MCF 10A (cell line): ENCODE data around the gene SCUBE3. TPM values are rescaled to one million over a fixed set of nuclear protein-coding genes. Genes with fewer than 3 reads are reported as not detected.
A peak's percentile ranks its signal among the peaks of the same experiment; 100 is the strongest.

Experiments
- BruUV-seq: library from RNA; stranded (reverse); fragments of 400-500 nt; replicated peaks from 2 replicates; lab custom pipeline; 2021; lab: Mats Ljungman, UMichigan
- CTCF ChIA-PET: fragments of 300-600 bp; sonication (Branson Sonifier 250); formaldehyde crosslinking; extraction: SDS; loops from one replicate; lab custom pipeline; 2021; ENCODE audit warnings: antibody characterized with exemption, inconsistent platforms; lab: Yijun Ruan, JAX
- POLR2A ChIA-PET: fragments of 300-600, 350-650 bp; sonication (Branson Sonifier 250); formaldehyde crosslinking; extraction: SDS; loops from one replicate; lab custom pipeline; 2020; ENCODE audit warnings: antibody characterized with exemption, inconsistent platforms; lab: Yijun Ruan, JAX
- DNase-seq: peaks from one replicate; pipeline ENCODE4 v3.0.0-alpha.2; 2018; ENCODE audit not compliant: unreplicated experiment
- H3K27ac Mint-ChIP-seq: one replicate; pipeline ENCODE4 v1.8.0; 2022; ENCODE audit warnings: mild to moderate bottlenecking, low read depth, mixed read lengths; ENCODE audit not compliant: unreplicated experiment
- H3K27me3 Mint-ChIP-seq: one replicate; pipeline ENCODE4 v1.8.0; 2022; ENCODE audit warnings: mixed read lengths; ENCODE audit not compliant: insufficient read depth, unreplicated experiment
- H3K36me3 Mint-ChIP-seq: one replicate; pipeline ENCODE4 v1.8.0; 2022; ENCODE audit warnings: mild to moderate bottlenecking, moderate library complexity, mixed read lengths; ENCODE audit not compliant: insufficient read depth, unreplicated experiment
- H3K4me1 Mint-ChIP-seq: one replicate; pipeline ENCODE4 v1.8.0; 2022; ENCODE audit warnings: mixed read lengths; ENCODE audit not compliant: insufficient read depth, unreplicated experiment
- H3K4me3 Mint-ChIP-seq: one replicate; pipeline ENCODE4 v1.8.0; 2022; ENCODE audit warnings: mild to moderate bottlenecking, moderate library complexity, mixed read lengths; ENCODE audit not compliant: unreplicated experiment
- H3K9me3 Mint-ChIP-seq: one replicate; pipeline ENCODE4 v1.8.0; 2022; ENCODE audit warnings: mixed read lengths; ENCODE audit not compliant: unreplicated experiment
- intact Hi-C: fragments of 100-400 bp; cut with micrococcal nuclease; formaldehyde crosslinking; loops from 2 replicates; pipeline ENCODE4 v1.14.1; 2022
- total RNA-seq: library from RNA; stranded (reverse); gene quantifications from 2 replicates; pipeline ENCODE4 v1.2.3, GENCODE V29; 2022
- TF ChIP-seq, protein P1 (sequence below): fragments of 200-600 bp; IDR thresholded peaks from one replicate; pipeline ENCODE4 v1.8.0; 2022; ENCODE audit warnings: antibody characterized with exemption, mild to moderate bottlenecking; ENCODE audit not compliant: unreplicated experiment

SCUBE3 gene
- total RNA-seq, 1 experiment from 2014 or later, result not detected

GRCh38 chr6:35170166-35170565 is 43.6 kb upstream of the SCUBE3 start:
- H3K27ac Mint-ChIP-seq, result no peak overlapping the region
- intact Hi-C loops, result no loop called here
- TF ChIP-seq, protein P1, sequence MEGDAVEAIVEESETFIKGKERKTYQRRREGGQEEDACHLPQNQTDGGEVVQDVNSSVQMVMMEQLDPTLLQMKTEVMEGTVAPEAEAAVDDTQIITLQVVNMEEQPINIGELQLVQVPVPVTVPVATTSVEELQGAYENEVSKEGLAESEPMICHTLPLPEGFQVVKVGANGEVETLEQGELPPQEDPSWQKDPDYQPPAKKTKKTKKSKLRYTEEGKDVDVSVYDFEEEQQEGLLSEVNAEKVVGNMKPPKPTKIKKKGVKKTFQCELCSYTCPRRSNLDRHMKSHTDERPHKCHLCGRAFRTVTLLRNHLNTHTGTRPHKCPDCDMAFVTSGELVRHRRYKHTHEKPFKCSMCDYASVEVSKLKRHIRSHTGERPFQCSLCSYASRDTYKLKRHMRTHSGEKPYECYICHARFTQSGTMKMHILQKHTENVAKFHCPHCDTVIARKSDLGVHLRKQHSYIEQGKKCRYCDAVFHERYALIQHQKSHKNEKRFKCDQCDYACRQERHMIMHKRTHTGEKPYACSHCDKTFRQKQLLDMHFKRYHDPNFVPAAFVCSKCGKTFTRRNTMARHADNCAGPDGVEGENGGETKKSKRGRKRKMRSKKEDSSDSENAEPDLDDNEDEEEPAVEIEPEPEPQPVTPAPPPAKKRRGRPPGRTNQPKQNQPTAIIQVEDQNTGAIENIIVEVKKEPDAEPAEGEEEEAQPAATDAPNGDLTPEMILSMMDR, result no peak
- no peak for DNase-seq
- ChIA-PET CTCF (interaction anchor here (0.6 kb wide), 1 partner anchor 8 kb away, joined by 3 read pairs; no protein-coding TSS in a partner anchor), POLR2A (no interaction called here)
- BruUV-seq, result no TSS peak
- H3K36me3 Mint-ChIP-seq, result no peaks in the 10 kb centered on the region
- peaks cover 8% of the 10 kb centered on the region for H3K9me3 Mint-ChIP-seq
- H3K4me1 Mint-ChIP-seq, result peaks cover 23% of the 10 kb centered on the region
- no peak overlapping the region for H3K4me3 Mint-ChIP-seq
- H3K27me3 Mint-ChIP-seq, result no peaks in the 10 kb centered on the region

GRCh38 chr6:35170891-35171290 is 42.9 kb upstream of the SCUBE3 start:
- TF ChIP-seq, protein P1, result no peak
- ChIA-PET POLR2A (no interaction called here), CTCF (no interaction called here)

DNA sequence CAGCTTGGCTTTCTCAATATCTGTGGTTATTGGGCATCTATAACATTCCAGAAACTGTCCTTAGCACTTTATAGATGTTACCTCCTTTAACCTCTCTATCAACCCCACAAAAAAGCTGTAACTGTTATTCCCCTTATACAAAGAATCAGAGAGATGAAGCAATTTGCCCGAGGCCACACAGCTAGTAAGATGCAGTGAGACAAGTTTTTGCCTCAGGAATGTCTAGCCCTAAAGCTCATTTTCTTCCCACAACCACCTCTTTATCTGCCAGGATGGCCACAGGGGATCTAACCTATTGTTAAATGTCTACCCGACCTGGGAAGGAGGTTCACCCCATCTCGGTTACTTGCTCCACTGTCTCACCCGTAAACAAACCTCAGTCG is 40.7 kb upstream of the SCUBE3 start:
- Mint-ChIP-seq H3K27ac (peak overlapping the region; percentile 47), H3K36me3 (no peaks in the 10 kb centered on the region), H3K27me3 (no peaks in the 10 kb centered on the region), H3K4me1 (peaks cover 15% of the 10 kb centered on the region), H3K9me3 (peaks cover 8% of the 10 kb centered on the region), H3K4me3 (no peak overlapping the region)
- CTCF ChIA-PET, result interaction anchor here (1.0 kb wide), 1 partner anchor 25 kb away, joined by 4 read pairs; no protein-coding TSS in a partner anchor
- POLR2A ChIA-PET, result interaction anchor here (0.7 to 1.5 kb wide), 2 partner anchors 9 to 17 kb away, joined by 3 to 5 read pairs; no protein-coding TSS in a partner anchor
- intact Hi-C loops, result no loop called here
- BruUV-seq, result no TSS peak
- TF ChIP-seq, protein P1, result no peak
- DNase-seq, result no peak

More at GRCh38 chr6:35170891-35171290, 42.9 kb upstream of the SCUBE3 start:
- Mint-ChIP-seq H3K4me3 (no peak overlapping the region), H3K9me3 (peaks cover 8% of the 10 kb centered on the region), H3K4me1 (peaks cover 16% of the 10 kb centered on the region), H3K36me3 (no peaks in the 10 kb centered on the region), H3K27ac (no peak overlapping the region), H3K27me3 (no peaks in the 10 kb centered on the region)
- intact Hi-C loops, result no loop called here
- DNase-seq, result no peak
- no TSS peak for BruUV-seq

DNA sequence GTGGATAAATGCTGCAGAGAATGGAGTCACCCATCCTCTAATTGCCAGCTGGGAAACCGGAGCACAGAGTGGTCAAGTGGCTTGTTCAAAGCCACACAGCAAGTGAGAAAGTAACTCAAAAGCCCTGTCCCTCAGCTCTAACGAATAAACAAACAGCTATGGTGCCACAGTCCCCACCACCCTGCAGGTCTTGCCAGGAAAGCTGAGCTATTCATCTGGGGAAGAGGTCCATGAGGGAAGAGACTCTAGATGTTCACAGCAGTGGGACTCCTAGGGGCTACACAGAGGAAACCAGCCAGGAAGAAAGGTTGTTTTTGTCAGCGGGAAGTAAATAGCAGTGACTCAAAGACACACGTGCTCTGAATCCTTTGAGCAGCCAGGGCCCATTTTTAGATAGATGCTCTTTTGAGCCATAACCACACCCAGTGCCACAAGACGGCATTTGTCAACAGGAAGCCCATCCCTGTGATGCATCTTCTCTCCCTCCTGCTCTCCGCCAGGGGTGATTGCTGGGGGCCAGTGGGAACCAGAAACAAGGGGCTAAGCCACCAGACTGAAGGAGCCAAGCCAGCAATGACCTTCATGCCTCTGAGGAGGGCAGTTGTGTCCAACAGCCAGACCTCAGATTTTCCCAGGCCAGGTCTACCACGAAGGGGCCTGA is 40.2 kb upstream of the SCUBE3 start:
- intact Hi-C loops, result no loop called here
- no TSS peak for BruUV-seq
- peaks cover 15% of the 10 kb centered on the region for H3K4me1 Mint-ChIP-seq
- peak overlapping the region; percentile 47 for H3K27ac Mint-ChIP-seq
- POLR2A ChIA-PET, result interaction anchor here (0.7 to 1.5 kb wide), 3 partner anchors 8 to 17 kb away, joined by 3 to 5 read pairs (median 4); no protein-coding TSS in a partner anchor
- CTCF ChIA-PET, result interaction anchor here (1.0 kb wide), 1 partner anchor 25 kb away, joined by 4 read pairs; no protein-coding TSS in a partner anchor
- H3K9me3 Mint-ChIP-seq, result peaks cover 8% of the 10 kb centered on the region
- TF ChIP-seq, protein P1, result no peak
- no peak overlapping the region for H3K4me3 Mint-ChIP-seq
- no peak for DNase-seq
- H3K27me3 Mint-ChIP-seq, result no peaks in the 10 kb centered on the region
- H3K36me3 Mint-ChIP-seq, result no peaks in the 10 kb centered on the region
